NCI-H187 (cell line): ENCODE results near the gene NOC2L.
"Not testable (repeated sequence)": the region's sequence is repeated elsewhere in the genome, so short reads cannot be mapped to it uniquely, and the experiment has no call there.

Experiments used
- DNase-seq, 2 experiments: peaks; one replicate each; lab custom pipeline; 2025; lab: John Stamatoyannopoulos, UW

Gene NOC2L

GRCh38 chr1:962381-963300, 3.6 kb upstream of the NOC2L start:
- no peak for DNase-seq

DNA sequence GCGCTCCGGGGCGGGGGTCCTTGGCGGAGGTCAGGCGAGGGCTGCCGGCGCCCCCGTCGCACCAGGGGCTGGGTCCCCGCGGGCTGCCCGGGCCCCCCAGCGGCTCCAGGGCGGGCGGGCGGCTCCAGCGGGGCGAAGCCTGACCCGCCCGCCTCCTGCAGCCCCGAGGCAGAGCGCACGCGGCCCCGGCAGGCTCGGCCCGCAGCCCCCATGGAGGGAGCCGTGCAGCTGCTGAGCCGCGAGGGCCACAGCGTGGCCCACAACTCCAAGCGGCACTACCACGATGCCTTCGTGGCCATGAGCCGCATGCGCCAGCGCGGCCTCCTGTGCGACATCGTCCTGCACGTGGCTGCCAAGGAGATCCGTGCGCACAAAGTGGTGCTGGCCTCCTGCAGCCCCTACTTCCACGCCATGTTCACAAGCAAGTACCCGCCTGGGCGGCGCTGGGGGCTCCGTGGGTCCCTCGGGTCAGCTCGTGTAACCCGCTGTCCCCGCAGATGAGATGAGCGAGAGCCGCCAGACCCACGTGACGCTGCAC, 2.1 kb upstream of the NOC2L start:
- DNase-seq, result no peak

- peak in 1 of 2 experiments; percentile 55 for DNase-seq
Measured at GRCh38 chr1:960363-961131, 1.5 kb upstream of the NOC2L start, which contains the start of gene KLHL17. TSS of gene KLHL17 (plus strand) at chr1:960584. CDS start at chr1:960694, 110 bp downstream.

DNA sequence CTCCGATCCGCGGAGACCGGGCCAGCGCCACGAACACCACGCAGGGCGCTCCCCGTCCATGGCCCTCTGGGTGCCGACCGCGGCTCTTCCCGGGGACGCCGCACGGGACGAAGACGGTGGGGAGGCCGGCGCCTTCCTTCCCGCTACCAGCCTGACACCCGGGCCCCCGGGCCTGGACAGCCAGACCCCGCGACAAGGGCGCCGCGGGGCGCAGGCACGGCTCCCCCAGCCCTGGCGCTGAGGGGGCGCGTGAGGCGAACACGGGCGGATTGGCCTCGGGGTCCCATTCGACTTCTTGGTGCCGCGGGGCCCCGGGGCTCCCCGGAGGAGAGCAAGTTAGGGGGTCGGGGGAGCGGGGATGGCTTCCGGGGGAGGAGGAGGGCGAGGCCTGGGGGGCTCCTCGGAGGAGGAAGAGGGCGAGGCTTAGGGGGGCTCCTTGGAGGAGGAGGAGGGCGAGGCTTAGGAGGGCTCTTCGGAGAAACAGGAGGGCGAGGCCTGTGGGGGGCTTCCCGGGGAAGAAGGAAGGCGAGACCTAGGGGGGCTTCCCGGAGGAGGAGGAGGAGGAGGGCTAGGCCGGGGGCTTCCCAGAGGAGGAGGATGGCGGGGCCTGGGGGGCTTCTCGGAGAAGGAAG, 791 bp upstream of the NOC2L start:
- no peak for DNase-seq

GRCh38 chr1:956636-957035, 2.4 kb downstream of the NOC2L start:
- no peak for DNase-seq

DNA sequence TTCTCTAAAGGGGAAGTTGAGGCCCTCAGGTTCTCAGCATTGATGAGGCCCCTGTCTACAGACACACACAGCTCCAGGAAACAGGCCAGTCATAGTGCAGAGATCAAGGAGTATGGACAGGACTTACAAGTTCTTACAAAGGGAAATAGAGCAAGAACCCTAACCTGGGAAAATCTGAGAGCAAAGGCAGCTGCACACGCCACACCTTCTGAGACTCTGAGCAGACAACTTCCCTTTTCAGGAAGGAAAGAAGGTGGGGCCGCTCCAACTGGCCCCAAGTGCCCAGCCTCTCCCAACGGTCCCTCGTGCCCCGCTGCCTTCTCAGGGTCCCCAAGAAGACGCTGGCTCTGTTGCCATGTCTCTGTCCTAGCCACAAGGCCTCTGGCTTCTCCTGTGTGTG, 3.6 kb downstream of the NOC2L start:
- DNase-seq, result no peak

GRCh38 chr1:954927-955326, 4.1 kb downstream of the NOC2L start:
- DNase-seq, result no peak

GRCh38 chr1:953524-954320, 5.3 kb downstream of the NOC2L start:
- no peak for DNase-seq

- no peak for DNase-seq
Measured at GRCh38 chr1:952603-953002, 6.5 kb downstream of the NOC2L start.

DNA sequence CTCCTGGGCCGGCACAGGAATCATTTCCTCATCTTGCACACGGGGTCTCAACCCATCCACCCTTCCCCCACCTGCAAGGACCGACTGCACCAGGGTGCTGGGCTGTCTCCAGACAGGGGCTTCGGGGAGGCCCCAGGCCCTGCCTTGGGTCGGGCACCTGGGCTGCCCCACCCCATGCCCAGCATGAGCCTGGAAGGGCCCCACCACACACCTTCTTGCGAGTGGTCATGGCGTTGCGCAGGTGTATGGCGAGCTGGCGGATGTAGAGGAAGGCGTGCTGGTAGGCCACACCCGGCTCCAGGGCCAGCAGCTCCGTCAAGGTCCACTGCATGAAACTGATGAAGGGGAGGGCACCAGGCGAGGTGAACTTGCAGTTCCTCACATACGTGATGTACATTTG, 6.9 kb downstream of the NOC2L start:
- DNase-seq, result no peak

DNA sequence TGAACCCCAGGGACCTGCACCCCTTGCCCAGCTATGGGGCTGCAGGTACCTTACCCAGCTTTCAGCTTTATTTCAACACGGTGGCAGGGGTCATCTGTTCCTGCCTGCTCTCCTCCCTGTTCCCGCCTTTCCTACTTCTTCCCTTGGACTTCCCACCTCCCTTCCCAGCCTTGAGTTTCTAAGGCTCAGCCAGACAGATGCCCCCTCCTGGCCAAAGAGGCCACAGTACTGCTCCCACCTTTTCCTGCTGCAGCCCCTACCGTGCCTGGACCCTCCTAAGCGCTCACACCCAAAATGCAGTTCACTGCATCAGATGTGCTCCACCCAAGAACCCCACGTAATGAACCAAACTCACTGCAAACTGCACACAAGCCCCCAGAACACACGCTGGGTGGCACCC, 7.7 kb downstream of the NOC2L start:
- DNase-seq, result no peak

GRCh38 chr1:950881-951280, 8.2 kb downstream of the NOC2L start:
- no peak for DNase-seq

DNA sequence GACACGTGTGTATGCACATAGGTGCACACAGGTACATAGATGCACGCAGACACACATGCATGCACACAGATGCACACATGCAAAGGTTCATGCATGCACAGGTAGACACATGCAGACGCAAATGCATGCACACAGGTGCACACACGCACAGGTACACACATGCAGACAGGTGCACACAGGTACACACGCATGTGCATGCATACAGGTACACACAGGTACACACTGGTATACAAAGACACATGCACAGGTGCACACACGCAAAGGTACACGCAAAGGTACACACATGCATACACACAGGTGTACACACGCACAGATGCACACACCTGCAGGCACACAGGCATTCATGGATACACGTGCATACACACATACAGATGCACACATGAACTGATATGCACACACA, 8.8 kb downstream of the NOC2L start:
- no peak for DNase-seq

DNA sequence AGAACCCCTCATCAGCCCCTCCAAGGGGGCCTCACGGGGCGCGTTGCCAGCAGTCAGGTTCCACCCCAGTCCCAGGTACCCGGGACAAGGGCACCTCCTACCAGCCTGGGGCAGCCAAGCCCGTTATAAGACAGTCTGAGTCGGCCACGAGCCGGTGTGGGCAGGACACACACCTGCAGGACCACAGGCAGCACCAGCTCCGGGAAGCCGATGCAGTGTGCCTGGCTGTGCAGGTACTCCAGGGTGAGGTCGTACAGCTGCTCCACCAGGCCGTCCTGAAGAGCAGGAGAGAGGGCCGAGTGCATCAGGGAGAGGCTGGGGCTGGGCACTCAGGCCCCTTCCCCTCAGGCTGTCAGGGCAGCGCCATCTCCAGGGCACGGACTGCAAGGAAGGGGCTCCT, 11.1 kb downstream of the NOC2L start:
- DNase-seq, result no peak

- not testable (repeated sequence) for DNase-seq
Measured at GRCh38 chr1:946811-947210, 12.2 kb downstream of the NOC2L start.

GRCh38 chr1:945688-946556, 13.1 kb downstream of the NOC2L start:
- no peak for DNase-seq

DNA sequence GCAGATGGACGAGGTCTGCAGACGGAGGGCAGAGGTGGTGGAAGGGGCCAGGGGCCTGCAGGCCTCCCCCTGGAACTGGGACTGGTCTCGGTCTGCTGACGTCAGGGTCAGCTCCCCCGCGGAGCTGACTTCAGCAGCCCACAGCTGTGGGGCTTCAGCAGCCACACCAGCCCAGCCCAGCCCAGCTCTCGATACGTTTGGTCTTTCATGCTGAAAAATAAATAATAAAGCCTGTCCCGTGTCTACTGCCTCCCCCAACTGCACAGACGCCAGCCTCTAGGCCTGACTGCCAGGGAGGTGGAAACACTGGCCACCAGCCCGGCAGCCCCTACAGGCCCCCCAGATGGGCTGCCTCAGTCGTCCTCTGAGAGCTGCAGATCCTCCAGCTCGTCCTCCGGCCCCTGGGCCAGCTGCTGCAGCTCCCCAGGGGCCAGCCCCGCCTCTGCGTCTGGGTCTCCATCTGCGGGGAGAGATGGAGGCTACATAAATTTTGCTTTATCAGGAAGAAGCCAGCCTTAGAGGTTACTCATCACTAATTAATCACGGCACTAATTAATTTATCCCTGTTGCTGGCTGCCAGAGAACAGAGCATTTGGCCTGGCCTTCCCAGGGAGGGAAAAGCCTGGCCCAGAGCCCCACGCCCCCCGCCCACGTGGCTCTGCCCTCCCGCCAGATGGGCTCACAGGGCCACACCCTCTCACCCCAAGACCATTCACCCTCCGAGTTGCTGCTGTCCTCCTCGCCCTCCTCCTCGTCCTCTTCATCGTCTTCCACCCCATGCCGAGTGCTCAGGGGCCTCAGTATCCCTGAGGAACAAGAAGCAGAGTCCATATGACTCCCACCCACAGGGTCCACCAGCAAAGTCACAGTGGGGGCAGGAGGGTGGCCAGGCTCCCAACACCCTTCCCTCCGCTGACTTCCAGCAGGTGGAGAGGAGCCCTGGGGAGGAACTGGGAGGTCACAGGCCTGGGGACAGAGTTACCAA, 14.4 kb downstream of the NOC2L start:
- no peak for DNase-seq

DNA sequence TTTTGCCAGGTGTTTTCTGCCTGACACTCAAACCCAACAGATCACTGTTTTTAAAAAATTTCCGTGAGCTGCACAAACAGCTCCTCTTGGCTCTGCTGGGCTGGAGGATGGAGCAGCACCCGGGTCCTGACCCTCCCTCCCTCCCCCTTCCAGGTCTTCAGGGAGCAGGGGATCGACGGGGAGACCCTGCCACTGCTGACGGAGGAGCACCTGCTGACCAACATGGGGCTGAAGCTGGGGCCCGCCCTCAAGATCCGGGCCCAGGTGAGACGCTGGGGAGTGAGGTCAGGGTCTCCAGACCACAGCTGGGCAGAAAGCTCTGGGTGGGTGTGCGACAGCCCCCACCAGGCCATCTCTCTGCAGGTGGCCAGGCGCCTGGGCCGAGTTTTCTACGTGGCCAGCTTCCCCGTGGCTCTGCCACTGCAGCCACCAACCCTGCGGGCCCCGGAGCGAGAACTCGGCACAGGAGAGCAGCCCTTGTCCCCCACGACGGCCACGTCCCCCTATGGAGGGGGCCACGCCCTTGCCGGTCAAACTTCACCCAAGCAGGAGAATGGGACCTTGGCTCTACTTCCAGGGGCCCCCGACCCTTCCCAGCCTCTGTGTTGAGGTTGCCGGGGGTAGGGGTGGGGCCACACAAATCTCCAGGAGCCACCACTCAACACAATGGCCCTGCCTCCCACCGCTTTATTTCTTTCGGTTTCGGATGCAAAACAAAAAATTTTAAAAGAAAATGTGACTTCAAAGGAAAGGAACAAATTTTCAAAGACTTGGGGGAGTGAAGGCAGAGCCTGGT, 15.3 kb downstream of the NOC2L start:
- DNase-seq, result no peak
